HCT116 (cell line): ENCODE data around the gene IL1RAPL1. TPM values are rescaled to one million over a fixed set of nuclear protein-coding genes. Genes with fewer than 3 reads are reported as not detected.

Experiments used
- ATAC-seq: fragments of 200-7000 bp; cut with Tn5 transposase; 2 replicates; pipeline ENCODE4 v1.9.1; 2020; ENCODE audit warnings: mild to moderate bottlenecking, moderate library complexity
- BruUV-seq: library from RNA; stranded (reverse); fragments of 400-500 nt; replicated peaks from 2 replicates; lab custom pipeline; 2021; lab: Mats Ljungman, UMichigan
- CTCF ChIA-PET: fragments of 300-600 bp; sonication (Branson Sonifier 250); formaldehyde crosslinking; loops from one replicate; lab custom pipeline; 2021; ENCODE audit warnings: antibody characterized with exemption; lab: Charles Lee
- POLR2A ChIA-PET: fragments of 300-600, 350-600 bp; sonication (Branson Sonifier 250); formaldehyde crosslinking; loops from one replicate; lab custom pipeline; 2021; ENCODE audit warnings: antibody characterized with exemption; lab: Charles Lee
- RAD21 ChIA-PET, 2 experiments: fragments of 300-600 bp; sonication (Branson Sonifier 250); formaldehyde crosslinking; loops; one replicate each; lab custom pipeline; 2023; ENCODE audit warnings: low total read pairs in 2 of 2; ENCODE audit not compliant: uncharacterized antibody in 2 of 2, unreplicated experiment in 2 of 2, low non-redundant PET in 1 of 2; lab: Charles Lee
- DNase-seq: peaks from one replicate; pipeline ENCODE4 v3.0.0-alpha.2; 2010; ENCODE audit warnings: low read depth, low spot score
- H2AFZ ChIP-seq: fragments of 200-600 bp; shearing (Covaris generic), sonication (generic); 2 replicates; pipeline ENCODE4 v1.6.1; 2017; ENCODE audit warnings: low read depth, mixed run types, mixed read lengths, antibody characterized with exemption, low read length; ENCODE audit not compliant: poor library complexity, severe bottlenecking
- H3K27ac ChIP-seq: 2 replicates; pipeline ENCODE4 v1.5.1; 2012; ENCODE audit warnings: low read depth, low read length
- H3K27me3 ChIP-seq: fragments of 200-600 bp; sonication (generic); 2 replicates; pipeline ENCODE4 v1.6.1; 2016; ENCODE audit warnings: mixed run types, low read length, mixed read lengths; ENCODE audit not compliant: insufficient read depth
- H3K36me3 ChIP-seq, 2 experiments: fragments of 200-500 bp in 1 of 2; fragments of 200-600 bp in 1 of 2; sonication (Bioruptor generic) in 1 of 2; sonication (generic) in 1 of 2; 2 replicates each; pipeline versions ENCODE4 v1.5.1 to v1.6.1; 2014 to 2016; ENCODE audit warnings: low read length in 2 of 2, inconsistent platforms in 1 of 2, mixed read lengths in 1 of 2, mixed run types in 1 of 2; ENCODE audit not compliant: insufficient read depth in 2 of 2, control insufficient read depth in 1 of 2
- H3K4me1 ChIP-seq, 2 experiments: fragments of 200-600 bp in 1 of 2; sonication (generic) in 1 of 2; 2 replicates each; pipeline versions ENCODE4 v1.5.1 to v1.6.1; 2012 to 2017; ENCODE audit warnings: low read length in 2 of 2, inconsistent platforms in 1 of 2, mild to moderate bottlenecking in 1 of 2, mixed read lengths in 1 of 2, mixed run types in 1 of 2, moderate library complexity in 1 of 2; ENCODE audit not compliant: insufficient read depth in 2 of 2, control insufficient read depth in 1 of 2
- H3K4me2 ChIP-seq: fragments of 200-600 bp; sonication (generic); 2 replicates; pipeline ENCODE4 v1.6.1; 2017; ENCODE audit warnings: mixed run types, low read length, mixed read lengths
- H3K4me3 ChIP-seq, 2 experiments: fragments of 200-600 bp in 1 of 2; sonication (generic) in 1 of 2; replicated peaks in 1 of 2; 2 replicates each; pipeline ENCODE4 v1.5.1; 2011 to 2016; ENCODE audit warnings: low read length in 2 of 2, control low read depth in 1 of 2, low read depth in 1 of 2, mild to moderate bottlenecking in 1 of 2, mixed read lengths in 1 of 2, mixed run types in 1 of 2
- H3K79me2 ChIP-seq: fragments of 200-600 bp; sonication (generic); 2 replicates; pipeline ENCODE4 v1.6.1; 2017; ENCODE audit warnings: mild to moderate bottlenecking, mixed run types, low read length, moderate library complexity, mixed read lengths; ENCODE audit not compliant: insufficient read depth
- H3K9ac ChIP-seq: fragments of 200-600 bp; sonication (generic); 2 replicates; pipeline ENCODE4 v1.6.1; 2016; ENCODE audit warnings: low read length, mixed read lengths
- H3K9me2 ChIP-seq: fragments of 200-600 bp; sonication (generic), shearing (Covaris generic); 2 replicates; pipeline ENCODE4 v1.6.1; 2017; ENCODE audit warnings: mixed run types, mild to moderate bottlenecking, moderate library complexity; ENCODE audit not compliant: insufficient read depth
- H3K9me3 ChIP-seq, 2 experiments: fragments of 200-500 bp in 1 of 2; fragments of 200-600 bp in 1 of 2; sonication (Bioruptor generic) in 1 of 2; sonication (generic) in 1 of 2; 2 replicates each; pipeline ENCODE4 v1.6.1; 2014 to 2017; ENCODE audit warnings: low read length in 2 of 2, mixed read lengths in 2 of 2, inconsistent platforms in 1 of 2, low read depth in 1 of 2, mild to moderate bottlenecking in 1 of 2, mixed run types in 1 of 2, moderate library complexity in 1 of 2; ENCODE audit not compliant: control insufficient read depth in 1 of 2, insufficient read depth in 1 of 2
- H4K20me1 ChIP-seq: fragments of 200-600 bp; sonication (generic), shearing (Covaris generic); 2 replicates; pipeline ENCODE4 v1.6.1; 2017; ENCODE audit warnings: mixed run types, mild to moderate bottlenecking, moderate library complexity; ENCODE audit not compliant: insufficient read depth
- ATF3 ChIP-seq: IDR thresholded peaks from 2 replicates; pipeline ENCODE4 v1.6.1; 2012
- ELF1 ChIP-seq: IDR thresholded peaks from 2 replicates; pipeline ENCODE4 v1.6.1; 2012; ENCODE audit warnings: low read depth, borderline replicate concordance
- EZH2 ChIP-seq: fragments of 200-600 bp; sonication (generic); IDR thresholded peaks from 2 replicates; pipeline ENCODE4 v1.6.1; 2017; ENCODE audit warnings: antibody characterized with exemption, mixed run types
- EZH2phosphoT487 ChIP-seq: fragments of 200-600 bp; IDR thresholded peaks from 2 replicates; pipeline ENCODE4 v1.6.1; 2018; ENCODE audit warnings: antibody characterized with exemption, borderline replicate concordance
- FOSL1 ChIP-seq: IDR thresholded peaks from 2 replicates; pipeline ENCODE4 v1.6.1; 2012; ENCODE audit warnings: low read depth
- MAX ChIP-seq: IDR thresholded peaks from 2 replicates; pipeline ENCODE4 v1.6.1; 2012
- POLR2A ChIP-seq: IDR thresholded peaks from 2 replicates; pipeline ENCODE4 v1.7.0; 2011; ENCODE audit warnings: borderline replicate concordance; ENCODE audit not compliant: insufficient read depth, insufficient read length; ENCODE audit errors: extremely low read depth
- SIN3A ChIP-seq: IDR thresholded peaks from 2 replicates; pipeline ENCODE4 v1.6.1; 2012; ENCODE audit warnings: low read depth
- SP1 ChIP-seq: IDR thresholded peaks from 2 replicates; pipeline ENCODE4 v1.6.1; 2012; ENCODE audit warnings: low read depth
- SRF ChIP-seq: IDR thresholded peaks from 2 replicates; pipeline ENCODE4 v1.6.1; 2012; ENCODE audit warnings: low read depth
- ZBTB33 ChIP-seq: IDR thresholded peaks from 2 replicates; pipeline ENCODE4 v1.6.1; 2011; ENCODE audit warnings: mild to moderate bottlenecking, low read length, moderate library complexity; ENCODE audit not compliant: insufficient replicate concordance; ENCODE audit errors: extremely low read depth
- intact Hi-C: fragments of 100-400 bp; cut with micrococcal nuclease; formaldehyde crosslinking; loops from 2 replicates; pipeline ENCODE4 v1.10.0; 2022
- total RNA-seq: library from RNA; stranded (reverse); gene quantifications from one replicate; pipeline ENCODE4 v1.2.1, GENCODE V29; 2021; ENCODE audit not compliant: unreplicated experiment
- TF ChIP-seq, protein P1 (sequence below), 3 experiments: fragments of 200-600 bp in 1 of 3; sonication (generic) in 1 of 3; IDR thresholded peaks in 2 of 3; conservative IDR thresholded peaks in 1 of 3; 2 replicates each; pipeline ENCODE4 v1.5.1; 2012 to 2017; ENCODE audit warnings: low read depth in 2 of 3, low read length in 2 of 3, antibody characterized with exemption in 1 of 3, borderline replicate concordance in 1 of 3, control low read depth in 1 of 3, mild to moderate bottlenecking in 1 of 3, mixed read lengths in 1 of 3, mixed run types in 1 of 3, moderate library complexity in 1 of 3; ENCODE audit not compliant: insufficient read depth in 1 of 3
- TF ChIP-seq, protein P2 (sequence below): IDR thresholded peaks from 2 replicates; pipeline ENCODE4 v1.6.1; 2012; ENCODE audit warnings: low read depth

The IL1RAPL1 gene
- total RNA-seq, 1 experiment from 2014 or later: 2.8 TPM

DNA sequence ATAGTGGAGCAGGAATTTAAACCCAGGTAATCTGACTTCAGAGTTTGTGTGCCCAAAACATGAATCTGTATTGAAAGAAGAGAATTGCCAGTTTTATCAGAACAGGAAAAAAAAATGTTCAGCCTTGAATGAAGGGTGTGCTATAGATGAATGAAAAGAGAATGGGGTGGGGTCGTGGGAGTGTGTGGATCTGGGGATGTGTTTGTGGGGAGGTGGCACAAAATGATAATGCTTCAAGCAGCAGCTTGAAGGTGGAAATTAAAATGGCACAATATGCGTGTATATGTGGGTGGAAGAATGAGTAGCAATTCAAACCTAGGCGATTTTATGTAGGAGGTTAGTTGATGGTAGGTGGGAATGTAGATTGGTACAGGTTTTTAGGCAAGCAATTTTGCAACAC lies 122.2 kb downstream of the IL1RAPL1 start:
- no peak overlapping the region for H3K4me3 ChIP-seq
- H3K4me2 ChIP-seq: no peak overlapping the region
- no peaks in the 10 kb centered on the region for H3K79me2 ChIP-seq
- H3K36me3 ChIP-seq: no peaks in the 10 kb centered on the region
- intact Hi-C loops: no loop called here
- no peaks in the 10 kb centered on the region for H3K4me1 ChIP-seq
- no peaks in the 10 kb centered on the region for H4K20me1 ChIP-seq
- POLR2A ChIA-PET: no interaction called here
- H3K9me3 ChIP-seq: no peaks in the 10 kb centered on the region
- H3K9me2 ChIP-seq: no peaks in the 10 kb centered on the region
- ATAC-seq: no peak
- TF ChIP-seq MAX (no peak), SIN3A (no peak), EZH2phosphoT487 (no peak), ZBTB33 (no peak), SP1 (no peak), POLR2A (no peak), ELF1 (no peak), SRF (no peak), ATF3 (no peak), EZH2 (no peak), FOSL1 (no peak)
- TF ChIP-seq, protein P1, sequence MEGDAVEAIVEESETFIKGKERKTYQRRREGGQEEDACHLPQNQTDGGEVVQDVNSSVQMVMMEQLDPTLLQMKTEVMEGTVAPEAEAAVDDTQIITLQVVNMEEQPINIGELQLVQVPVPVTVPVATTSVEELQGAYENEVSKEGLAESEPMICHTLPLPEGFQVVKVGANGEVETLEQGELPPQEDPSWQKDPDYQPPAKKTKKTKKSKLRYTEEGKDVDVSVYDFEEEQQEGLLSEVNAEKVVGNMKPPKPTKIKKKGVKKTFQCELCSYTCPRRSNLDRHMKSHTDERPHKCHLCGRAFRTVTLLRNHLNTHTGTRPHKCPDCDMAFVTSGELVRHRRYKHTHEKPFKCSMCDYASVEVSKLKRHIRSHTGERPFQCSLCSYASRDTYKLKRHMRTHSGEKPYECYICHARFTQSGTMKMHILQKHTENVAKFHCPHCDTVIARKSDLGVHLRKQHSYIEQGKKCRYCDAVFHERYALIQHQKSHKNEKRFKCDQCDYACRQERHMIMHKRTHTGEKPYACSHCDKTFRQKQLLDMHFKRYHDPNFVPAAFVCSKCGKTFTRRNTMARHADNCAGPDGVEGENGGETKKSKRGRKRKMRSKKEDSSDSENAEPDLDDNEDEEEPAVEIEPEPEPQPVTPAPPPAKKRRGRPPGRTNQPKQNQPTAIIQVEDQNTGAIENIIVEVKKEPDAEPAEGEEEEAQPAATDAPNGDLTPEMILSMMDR (IDR thresholded peaks at IDR 0.05 in 2 of 3, conservative IDR thresholded peaks at IDR 0.05 in 1 of 3; ENCODE audit: borderline replicate concordance in 1 of 3, insufficient read depth in 1 of 3, low read depth in 2 of 3, low read length in 2 of 3): no peak
- TF ChIP-seq, protein P2, sequence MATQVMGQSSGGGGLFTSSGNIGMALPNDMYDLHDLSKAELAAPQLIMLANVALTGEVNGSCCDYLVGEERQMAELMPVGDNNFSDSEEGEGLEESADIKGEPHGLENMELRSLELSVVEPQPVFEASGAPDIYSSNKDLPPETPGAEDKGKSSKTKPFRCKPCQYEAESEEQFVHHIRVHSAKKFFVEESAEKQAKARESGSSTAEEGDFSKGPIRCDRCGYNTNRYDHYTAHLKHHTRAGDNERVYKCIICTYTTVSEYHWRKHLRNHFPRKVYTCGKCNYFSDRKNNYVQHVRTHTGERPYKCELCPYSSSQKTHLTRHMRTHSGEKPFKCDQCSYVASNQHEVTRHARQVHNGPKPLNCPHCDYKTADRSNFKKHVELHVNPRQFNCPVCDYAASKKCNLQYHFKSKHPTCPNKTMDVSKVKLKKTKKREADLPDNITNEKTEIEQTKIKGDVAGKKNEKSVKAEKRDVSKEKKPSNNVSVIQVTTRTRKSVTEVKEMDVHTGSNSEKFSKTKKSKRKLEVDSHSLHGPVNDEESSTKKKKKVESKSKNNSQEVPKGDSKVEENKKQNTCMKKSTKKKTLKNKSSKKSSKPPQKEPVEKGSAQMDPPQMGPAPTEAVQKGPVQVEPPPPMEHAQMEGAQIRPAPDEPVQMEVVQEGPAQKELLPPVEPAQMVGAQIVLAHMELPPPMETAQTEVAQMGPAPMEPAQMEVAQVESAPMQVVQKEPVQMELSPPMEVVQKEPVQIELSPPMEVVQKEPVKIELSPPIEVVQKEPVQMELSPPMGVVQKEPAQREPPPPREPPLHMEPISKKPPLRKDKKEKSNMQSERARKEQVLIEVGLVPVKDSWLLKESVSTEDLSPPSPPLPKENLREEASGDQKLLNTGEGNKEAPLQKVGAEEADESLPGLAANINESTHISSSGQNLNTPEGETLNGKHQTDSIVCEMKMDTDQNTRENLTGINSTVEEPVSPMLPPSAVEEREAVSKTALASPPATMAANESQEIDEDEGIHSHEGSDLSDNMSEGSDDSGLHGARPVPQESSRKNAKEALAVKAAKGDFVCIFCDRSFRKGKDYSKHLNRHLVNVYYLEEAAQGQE: no peak
- CTCF ChIA-PET: no interaction called here
- H2AFZ ChIP-seq: no peak overlapping the region
- no peak for DNase-seq
- RAD21 ChIA-PET: no interaction called here
- H3K27me3 ChIP-seq: no peaks in the 10 kb centered on the region
- H3K27ac ChIP-seq: no peak overlapping the region
- H3K9ac ChIP-seq: no peak overlapping the region
- no TSS peak for BruUV-seq
